ENCODE measurements around the gene RNH1. TPM values are rescaled to one million over a fixed set of nuclear protein-coding genes. Genes with fewer than 3 reads are reported as not detected.

RNH1 gene
- total RNA-seq, 1 experiment from 2014 or later = 59.4 TPM

GRCh38 chr11:498297-499181, 8.5 kb downstream of the RNH1 start:
- no peaks in the 10 kb centered on the region for H3K9me2 ChIP-seq (replicated peaks; ENCODE audit: insufficient read depth, low read length)
- no peaks in the 10 kb centered on the region for H3K9me3 ChIP-seq (ENCODE audit: low read length)
- no peak overlapping the region for H2AFZ ChIP-seq (ENCODE audit: low read length)
- peaks cover 4% of the 10 kb centered on the region; the same call in 1 of the 2 replicates for H3K36me3 ChIP-seq (ENCODE audit: insufficient read depth, low read length)
- no peak overlapping the region for H3K4me2 ChIP-seq (ENCODE audit: low read depth, low read length, poor library complexity, severe bottlenecking)
- H3K79me2 ChIP-seq (ENCODE audit: low read length) = peaks cover 7% of the 10 kb centered on the region
- no peak for DNase-seq
- H3K27ac ChIP-seq (ENCODE audit: low read length) = no peak overlapping the region
- H3K4me3 ChIP-seq (ENCODE audit: low read length) = no peak overlapping the region
- H3K4me1 ChIP-seq (ENCODE audit: low read length) = no peaks in the 10 kb centered on the region
- no peaks in the 10 kb centered on the region for H3K27me3 ChIP-seq (ENCODE audit: low read length)
- no peak overlapping the region for H3K9ac ChIP-seq (ENCODE audit: low read length)
- no peaks in the 10 kb centered on the region for H4K20me1 ChIP-seq (ENCODE audit: insufficient read depth, low read depth, low read length)

GRCh38 chr11:497565-498296, 9.3 kb downstream of the RNH1 start:
- H3K27me3 ChIP-seq (ENCODE audit: low read length) = no peaks in the 10 kb centered on the region
- no peak overlapping the region for H3K4me3 ChIP-seq (ENCODE audit: low read length)
- H4K20me1 ChIP-seq (ENCODE audit: insufficient read depth, low read depth, low read length) = no peaks in the 10 kb centered on the region
- no peak overlapping the region for H2AFZ ChIP-seq (ENCODE audit: low read length)
- H3K9me2 ChIP-seq (replicated peaks; ENCODE audit: insufficient read depth, low read length) = no peaks in the 10 kb centered on the region
- H3K36me3 ChIP-seq (ENCODE audit: insufficient read depth, low read length) = peaks cover 4% of the 10 kb centered on the region; the same call in 1 of the 2 replicates
- H3K4me1 ChIP-seq (ENCODE audit: low read length) = no peaks in the 10 kb centered on the region
- H3K9ac ChIP-seq (ENCODE audit: low read length) = no peak overlapping the region
- no peak overlapping the region for H3K4me2 ChIP-seq (ENCODE audit: low read depth, low read length, poor library complexity, severe bottlenecking)
- H3K79me2 ChIP-seq (ENCODE audit: low read length) = peaks cover 3% of the 10 kb centered on the region; the same call in 1 of the 2 replicates
- no peak overlapping the region for H3K27ac ChIP-seq (ENCODE audit: low read length)
- DNase-seq = no peak
- no peaks in the 10 kb centered on the region for H3K9me3 ChIP-seq (ENCODE audit: low read length)

- no peak overlapping the region for H2AFZ ChIP-seq (ENCODE audit: low read length)
- H3K9ac ChIP-seq (ENCODE audit: low read length) = no peak overlapping the region
- no peaks in the 10 kb centered on the region for H3K27me3 ChIP-seq (ENCODE audit: low read length)
- no peak overlapping the region for H3K4me3 ChIP-seq (ENCODE audit: low read length)
- no peaks in the 10 kb centered on the region for H3K9me3 ChIP-seq (ENCODE audit: low read length)
- H3K4me2 ChIP-seq (ENCODE audit: low read depth, low read length, poor library complexity, severe bottlenecking) = no peak overlapping the region
- H4K20me1 ChIP-seq (ENCODE audit: insufficient read depth, low read depth, low read length) = no peaks in the 10 kb centered on the region
- H3K79me2 ChIP-seq (ENCODE audit: low read length) = no peaks in the 10 kb centered on the region
- no peak overlapping the region for H3K27ac ChIP-seq (ENCODE audit: low read length)
- no peaks in the 10 kb centered on the region for H3K4me1 ChIP-seq (ENCODE audit: low read length)
- peaks cover 4% of the 10 kb centered on the region; the same call in 1 of the 2 replicates for H3K36me3 ChIP-seq (ENCODE audit: insufficient read depth, low read length)
- H3K9me2 ChIP-seq (replicated peaks; ENCODE audit: insufficient read depth, low read length) = no peaks in the 10 kb centered on the region
- no peak for DNase-seq
These were observed 10.0 kb downstream of the RNH1 start for GRCh38 chr11:496834-497564.

- no peak overlapping the region for H3K9ac ChIP-seq (ENCODE audit: low read length)
- no peaks in the 10 kb centered on the region for H3K4me1 ChIP-seq (ENCODE audit: low read length)
- peaks cover 4% of the 10 kb centered on the region; the same call in 1 of the 2 replicates for H3K36me3 ChIP-seq (ENCODE audit: insufficient read depth, low read length)
- H3K4me3 ChIP-seq (ENCODE audit: low read length) = no peak overlapping the region
- H3K4me2 ChIP-seq (ENCODE audit: low read depth, low read length, poor library complexity, severe bottlenecking) = no peak overlapping the region
- H3K27ac ChIP-seq (ENCODE audit: low read length) = no peak overlapping the region
- no peaks in the 10 kb centered on the region for H3K27me3 ChIP-seq (ENCODE audit: low read length)
- no peaks in the 10 kb centered on the region for H3K79me2 ChIP-seq (ENCODE audit: low read length)
- H3K9me3 ChIP-seq (ENCODE audit: low read length) = no peaks in the 10 kb centered on the region
- no peaks in the 10 kb centered on the region for H3K9me2 ChIP-seq (replicated peaks; ENCODE audit: insufficient read depth, low read length)
- H2AFZ ChIP-seq (ENCODE audit: low read length) = no peak overlapping the region
- no peaks in the 10 kb centered on the region for H4K20me1 ChIP-seq (ENCODE audit: insufficient read depth, low read depth, low read length)
- DNase-seq = no peak
These were observed 11.5 kb downstream of the RNH1 start for GRCh38 chr11:495537-495931.

- Histone ChIP-seq H3K27me3 (ENCODE audit: low read length) (no peaks in the 10 kb centered on the region), H3K27ac (ENCODE audit: low read length) (no peak overlapping the region), H3K79me2 (ENCODE audit: low read length) (no peaks in the 10 kb centered on the region), H4K20me1 (ENCODE audit: insufficient read depth, low read depth, low read length) (no peaks in the 10 kb centered on the region), H3K4me2 (ENCODE audit: low read depth, low read length, poor library complexity, severe bottlenecking) (no peak overlapping the region), H3K9me3 (ENCODE audit: low read length) (no peaks in the 10 kb centered on the region), H3K9me2 (replicated peaks; ENCODE audit: insufficient read depth, low read length) (no peaks in the 10 kb centered on the region), H3K4me3 (ENCODE audit: low read length) (no peak overlapping the region), H2AFZ (ENCODE audit: low read length) (no peak overlapping the region), H3K4me1 (ENCODE audit: low read length) (no peaks in the 10 kb centered on the region), H3K36me3 (ENCODE audit: insufficient read depth, low read length) (peaks cover 4% of the 10 kb centered on the region; the same call in 1 of the 2 replicates), H3K9ac (ENCODE audit: low read length) (no peak overlapping the region)
- DNase-seq = no peak
These were observed 12.1 kb downstream of the RNH1 start for GRCh38 chr11:494761-495536.

GRCh38 chr11:492427-493226, 14.4 kb downstream of the RNH1 start:
- DNase-seq = no peak
- Histone ChIP-seq H2AFZ (ENCODE audit: low read length) (no peak overlapping the region), H3K9ac (ENCODE audit: low read length) (no peak overlapping the region), H3K9me3 (ENCODE audit: low read length) (no peaks in the 10 kb centered on the region), H3K4me2 (ENCODE audit: low read depth, low read length, poor library complexity, severe bottlenecking) (no peak overlapping the region), H3K4me3 (ENCODE audit: low read length) (no peak overlapping the region), H3K27me3 (ENCODE audit: low read length) (no peaks in the 10 kb centered on the region), H3K79me2 (ENCODE audit: low read length) (no peaks in the 10 kb centered on the region), H3K36me3 (ENCODE audit: insufficient read depth, low read length) (peaks cover under 1% of the 10 kb centered on the region; the same call in 1 of the 2 replicates), H4K20me1 (ENCODE audit: insufficient read depth, low read depth, low read length) (no peaks in the 10 kb centered on the region), H3K27ac (ENCODE audit: low read length) (no peak overlapping the region), H3K9me2 (replicated peaks; ENCODE audit: insufficient read depth, low read length) (no peaks in the 10 kb centered on the region), H3K4me1 (ENCODE audit: low read length) (no peaks in the 10 kb centered on the region)

GRCh38 chr11:491358-491757, 15.7 kb downstream of the RNH1 start:
- no peak overlapping the region for H3K4me2 ChIP-seq (ENCODE audit: low read depth, low read length, poor library complexity, severe bottlenecking)
- no peak overlapping the region for H3K4me3 ChIP-seq (ENCODE audit: low read length)
- H3K79me2 ChIP-seq (ENCODE audit: low read length) = no peaks in the 10 kb centered on the region
- no peaks in the 10 kb centered on the region for H3K27me3 ChIP-seq (ENCODE audit: low read length)
- no peak overlapping the region for H3K9ac ChIP-seq (ENCODE audit: low read length)
- H2AFZ ChIP-seq (ENCODE audit: low read length) = no peak overlapping the region
- H3K27ac ChIP-seq (ENCODE audit: low read length) = no peak overlapping the region
- H3K9me2 ChIP-seq (replicated peaks; ENCODE audit: insufficient read depth, low read length) = no peaks in the 10 kb centered on the region
- DNase-seq = no peak
- no peaks in the 10 kb centered on the region for H3K9me3 ChIP-seq (ENCODE audit: low read length)
- no peaks in the 10 kb centered on the region for H3K4me1 ChIP-seq (ENCODE audit: low read length)
- no peaks in the 10 kb centered on the region for H3K36me3 ChIP-seq (ENCODE audit: insufficient read depth, low read length)
- H4K20me1 ChIP-seq (ENCODE audit: insufficient read depth, low read depth, low read length) = no peaks in the 10 kb centered on the region

Measured in Karpas-422 (cell line).